GOT3 (cell line): Measurements from ENCODE around the gene OR6M1.

Source experiments
- DNase-seq: peaks from one replicate; lab custom pipeline; 2025; ENCODE audit warnings: mixed read lengths; lab: John Stamatoyannopoulos, UW

OR6M1 gene

DNA sequence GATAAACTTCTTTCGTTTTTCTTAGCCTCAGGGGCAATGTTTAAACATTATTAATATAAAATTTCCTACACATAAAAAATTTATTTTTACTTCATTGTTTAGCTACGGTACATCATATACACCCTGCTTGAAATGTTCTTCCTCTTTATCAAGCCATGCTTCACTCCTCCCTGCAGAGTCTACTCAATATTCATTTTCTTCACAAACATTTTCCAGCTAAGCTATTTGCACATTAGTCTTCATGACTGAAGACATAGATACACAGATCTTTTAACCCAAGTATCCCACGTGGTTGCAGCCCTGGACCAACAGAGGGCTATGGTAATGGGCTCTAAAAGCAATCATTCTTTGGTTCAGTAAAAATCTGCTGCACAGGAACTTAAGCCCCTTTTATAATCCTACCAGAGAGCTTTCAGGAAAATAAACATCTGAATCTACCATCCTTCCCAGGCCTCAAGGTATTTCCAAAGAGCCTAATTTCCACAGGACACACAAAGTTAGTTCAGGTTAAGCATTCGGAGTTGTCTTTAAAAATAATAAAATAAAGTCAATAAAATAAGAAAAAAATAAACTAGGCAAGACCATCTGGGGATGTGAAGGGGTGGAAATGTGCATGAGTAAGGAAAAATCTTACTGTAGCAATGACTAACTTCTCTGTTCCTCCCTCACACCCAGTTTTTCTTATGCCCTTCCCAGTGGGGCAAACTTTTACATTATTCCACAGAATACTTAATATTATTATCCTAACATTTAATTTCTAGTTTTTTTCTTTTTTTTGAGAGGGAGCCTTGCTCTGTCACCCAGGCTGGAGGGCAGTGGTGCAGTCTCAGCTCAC lies 30.2 kb downstream of the OR6M1 start:
- DNase-seq: no peak

DNA sequence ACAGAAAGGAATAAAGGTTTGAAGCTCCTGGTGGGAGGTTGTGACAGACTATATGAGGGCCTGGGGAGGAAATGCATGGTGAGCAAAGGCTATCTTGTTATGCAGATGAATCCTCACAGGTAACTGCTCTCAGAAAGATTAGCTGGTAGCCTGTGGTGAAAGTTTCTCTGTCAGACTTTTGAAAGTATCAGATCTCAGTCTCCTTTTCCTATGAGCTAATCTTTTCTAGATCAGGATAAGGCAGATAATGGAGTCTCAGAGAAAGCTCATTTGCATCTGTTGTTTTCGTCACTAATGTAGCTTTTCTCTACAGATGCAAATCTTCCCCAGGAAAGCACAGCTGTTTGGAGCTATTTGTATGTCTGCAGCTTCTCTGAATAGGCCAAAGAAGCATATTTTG lies 30.9 kb downstream of the OR6M1 start:
- DNase-seq: no peak

DNA sequence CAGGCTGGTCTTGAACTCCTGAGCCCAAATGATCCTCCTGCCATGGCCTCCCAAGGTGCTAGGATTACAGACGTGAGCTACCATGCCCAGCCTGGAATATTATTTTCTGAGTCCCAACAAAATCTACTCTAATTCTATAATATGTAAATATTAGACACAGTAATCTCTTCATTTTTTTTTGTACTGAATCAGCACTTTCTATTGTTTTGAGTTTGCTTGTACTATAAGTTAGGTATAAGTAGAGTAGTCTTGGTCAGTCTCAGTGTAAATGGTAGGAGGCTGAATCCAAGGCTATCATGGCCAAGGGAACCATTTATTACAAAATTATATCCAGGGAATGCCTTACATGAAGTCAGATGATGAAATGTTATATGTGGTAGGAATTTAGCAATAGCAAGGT lies 32.2 kb downstream of the OR6M1 start:
- no peak for DNase-seq

DNA sequence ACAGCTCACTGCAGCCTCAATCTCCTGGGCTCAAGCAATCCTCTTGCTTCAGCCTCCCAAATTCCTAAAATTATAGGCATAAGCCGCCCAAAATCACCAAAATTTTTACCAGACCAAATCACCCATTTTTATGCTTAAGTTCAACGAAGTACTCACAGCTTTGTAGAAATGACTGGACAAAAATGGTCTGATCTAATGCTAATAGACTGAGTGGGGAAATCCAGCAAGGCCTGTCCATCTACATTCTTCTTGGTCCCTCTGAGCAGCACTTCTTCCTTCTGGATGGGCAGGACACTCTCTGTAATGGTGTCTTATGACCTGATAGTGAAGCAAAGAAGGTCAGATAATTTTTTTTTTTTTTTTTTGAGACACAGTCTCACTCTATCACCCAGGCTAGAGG lies 33.1 kb downstream of the OR6M1 start:
- DNase-seq: no peak

DNA sequence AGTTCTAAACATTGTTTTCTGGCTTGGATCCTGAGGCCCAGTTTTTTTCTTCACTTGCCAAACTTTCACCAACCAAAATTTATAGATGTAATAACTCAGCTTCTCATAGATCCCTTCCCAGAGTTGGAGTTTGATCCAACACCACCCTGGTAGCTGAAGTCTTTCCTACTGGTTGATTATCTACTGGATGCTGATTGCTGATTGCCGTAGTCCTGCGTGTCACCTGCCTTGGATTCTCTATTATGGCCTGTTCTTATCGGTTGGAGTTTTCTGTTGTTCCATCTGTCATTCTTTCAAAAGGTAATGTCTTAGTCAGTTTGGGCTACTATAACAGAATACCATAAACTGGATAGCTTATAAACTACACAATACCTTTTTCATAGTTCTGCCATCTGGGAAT lies 34.5 kb downstream of the OR6M1 start:
- no peak for DNase-seq

DNA sequence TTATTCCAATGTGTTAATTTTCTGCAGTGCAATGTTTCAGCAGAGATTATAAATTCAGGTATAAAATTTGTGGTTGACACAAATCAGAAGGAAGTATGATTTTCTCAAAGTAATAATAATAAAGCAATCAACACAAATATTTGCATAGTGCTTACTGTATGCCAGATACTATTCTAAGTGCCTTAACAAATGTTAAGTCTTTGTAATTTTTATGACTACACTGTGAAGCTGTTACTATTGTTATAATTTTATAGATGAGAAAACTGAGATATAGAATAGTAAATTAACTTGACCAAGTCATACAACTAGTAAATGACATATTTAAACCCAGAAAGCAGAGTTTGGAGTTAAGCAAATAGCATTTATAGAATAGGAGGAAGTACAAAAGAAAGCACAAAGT lies 35.4 kb downstream of the OR6M1 start:
- DNase-seq: no peak

DNA sequence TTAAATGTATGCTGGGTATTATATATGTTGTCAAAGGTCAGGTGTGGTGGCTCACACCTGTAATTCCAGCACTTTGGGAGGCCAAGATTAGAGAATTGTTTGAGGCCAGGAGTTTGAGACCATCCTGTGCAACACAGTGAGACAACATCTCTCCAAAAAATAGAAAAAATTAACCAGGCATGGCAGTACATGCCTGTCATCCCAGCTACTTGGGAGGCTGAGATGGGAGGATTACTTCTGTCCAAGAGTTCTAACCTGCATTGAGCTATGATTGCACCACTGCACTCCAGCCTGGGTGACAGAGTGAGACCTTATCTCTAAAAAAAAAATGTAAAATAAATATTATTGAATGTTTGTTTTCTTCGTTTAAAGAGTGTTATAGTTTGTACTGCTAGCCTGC lies 40.5 kb downstream of the OR6M1 start:
- DNase-seq: no peak

DNA sequence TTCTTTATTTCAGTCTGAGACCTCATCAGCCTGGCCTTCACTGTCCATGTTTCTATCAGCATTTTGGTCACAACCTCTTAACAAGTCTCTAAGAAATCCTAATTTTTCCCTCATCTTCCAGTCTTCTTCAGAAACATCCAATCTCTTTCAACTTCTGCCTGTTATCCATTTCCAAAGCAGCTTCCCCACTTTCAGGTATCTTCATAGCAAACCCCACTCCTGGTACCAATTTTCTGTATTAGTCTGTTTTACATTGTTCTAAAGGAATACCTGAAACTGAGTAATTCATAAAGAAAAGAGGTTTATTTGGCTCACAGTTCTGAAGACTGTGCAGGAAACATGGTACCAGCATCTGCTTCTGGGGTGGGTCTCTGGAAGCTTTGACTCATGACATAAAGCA lies 43.7 kb downstream of the OR6M1 start:
- no peak for DNase-seq

DNA sequence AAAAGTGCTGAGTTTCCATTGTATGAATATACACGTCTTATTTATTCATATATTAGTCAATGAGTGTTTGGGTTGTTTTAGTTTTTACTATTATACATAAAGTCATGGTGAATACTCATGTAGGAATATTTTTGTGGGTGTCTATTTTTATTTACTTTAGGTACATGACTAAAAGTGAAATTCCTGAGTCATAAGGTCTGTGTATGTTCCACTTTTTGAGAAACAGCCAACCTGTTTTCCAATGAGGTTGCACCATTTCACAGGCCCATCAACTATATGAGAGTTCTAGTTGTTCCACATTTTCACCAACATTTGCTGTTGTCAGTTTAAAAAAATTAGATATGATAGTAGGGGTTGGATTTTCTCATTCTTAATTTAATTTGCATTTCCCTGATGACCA lies 45.3 kb downstream of the OR6M1 start:
- DNase-seq: no peak

DNA sequence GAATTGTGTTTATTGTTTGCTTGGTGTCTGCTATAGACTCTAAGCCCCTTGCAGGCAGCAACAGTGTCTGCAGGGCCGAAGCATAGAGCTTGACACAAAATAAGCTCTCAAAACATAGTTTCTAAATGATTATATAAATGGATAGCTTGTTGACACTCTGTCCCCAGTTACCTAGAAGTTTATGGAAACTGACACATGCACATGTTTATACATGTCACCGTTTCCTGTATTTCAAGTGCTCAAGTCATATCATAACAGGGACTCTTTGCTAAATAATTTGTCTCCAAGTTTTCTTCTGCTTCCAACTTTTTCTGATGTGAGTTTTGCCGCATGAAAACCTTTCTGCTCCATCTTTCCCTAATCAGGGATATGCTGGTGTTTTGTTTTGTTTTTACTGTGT lies 48.2 kb downstream of the OR6M1 start:
- no peak for DNase-seq

DNA sequence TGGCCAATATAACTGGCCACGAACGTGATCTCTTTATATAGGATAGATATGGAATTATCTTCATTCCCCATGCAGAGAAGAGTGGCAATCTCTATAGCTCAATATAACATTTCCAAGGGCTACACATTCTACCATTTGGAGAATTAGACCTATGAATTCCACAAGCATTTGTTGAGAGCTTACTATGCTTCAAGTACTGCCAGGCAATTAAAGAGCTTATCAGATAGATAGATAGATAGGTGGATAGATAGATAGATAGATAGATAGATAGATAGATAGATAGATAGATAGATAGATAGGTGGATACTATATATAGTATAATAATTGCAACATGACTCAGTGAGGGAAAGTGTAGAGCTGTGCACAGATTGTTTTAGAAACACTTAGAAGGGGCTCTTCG lies 50.3 kb downstream of the OR6M1 start:
- DNase-seq: no peak
